NCI-H82 (cell line): ENCODE results near the gene TINAG.

Source experiments
- DNase-seq: peaks from one replicate; lab custom pipeline; 2025; lab: John Stamatoyannopoulos, UW

Gene TINAG

DNA sequence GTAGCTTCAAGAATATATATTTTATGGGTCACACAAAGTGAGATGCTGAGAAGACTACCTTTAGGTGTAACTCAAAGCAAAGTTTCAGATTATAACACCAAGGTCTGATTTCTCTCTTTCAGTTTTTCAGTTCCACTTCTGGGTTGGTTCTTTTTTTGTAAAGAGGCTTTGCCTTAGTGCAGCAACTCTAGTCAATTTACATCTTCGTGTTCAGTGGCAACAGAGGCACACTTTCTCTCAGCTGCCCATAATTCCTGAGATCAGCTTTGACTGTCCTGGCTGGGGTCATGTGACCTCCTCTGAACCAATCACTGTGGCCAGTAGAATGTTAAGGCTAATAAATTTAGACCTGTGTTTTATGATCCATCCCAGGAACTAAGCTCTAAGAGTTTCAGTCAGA, 120.2 kb downstream of the TINAG start:
- DNase-seq, result no peak

DNA sequence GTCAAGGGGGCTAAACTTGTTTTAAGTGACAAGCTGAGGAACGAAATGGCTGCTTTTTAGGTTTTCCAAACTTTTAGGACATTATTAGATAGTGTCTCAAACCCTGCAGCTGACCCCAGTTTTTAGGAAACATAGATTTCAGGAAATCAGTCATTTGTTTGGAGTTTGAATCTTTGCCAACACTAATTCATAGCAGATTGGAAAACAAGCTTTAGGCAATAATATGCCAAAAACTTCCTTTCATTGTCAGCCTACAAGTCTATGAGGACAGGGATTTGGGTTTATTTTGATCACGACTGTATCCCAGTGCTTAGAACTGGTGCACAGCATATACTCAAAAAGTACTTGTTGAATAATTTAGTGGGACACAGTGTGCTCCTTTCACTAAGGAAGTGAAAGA, 123.2 kb downstream of the TINAG start:
- no peak for DNase-seq
